HEK293T (cell line): ENCODE measurements around the gene LAMC2.

ENCODE experiments used
- CTCF ChIA-PET: fragments of 350-600 bp; formaldehyde crosslinking; extraction: SDS; loops from one replicate; lab custom pipeline; 2021; ENCODE audit warnings: antibody characterized with exemption, inconsistent platforms; lab: Yijun Ruan, JAX
- POLR2A ChIA-PET: fragments of 350-600 bp; formaldehyde crosslinking; extraction: SDS; loops from one replicate; lab custom pipeline; 2020; ENCODE audit warnings: antibody characterized with exemption, inconsistent platforms; lab: Yijun Ruan, JAX
- DNase-seq: peaks from one replicate; pipeline ENCODE4 v3.0.0; 2012; ENCODE audit warnings: mixed read lengths; ENCODE audit errors: extremely low spot score
- ARNT ChIP-seq: fragments of 450-650 bp; IDR thresholded peaks from 2 replicates; pipeline ENCODE4 v1.6.1; 2017; ENCODE audit warnings: mild to moderate bottlenecking
- BHLHE40 ChIP-seq: fragments of 450-650 bp; IDR thresholded peaks from 2 replicates; pipeline ENCODE4 v1.6.1; 2016; ENCODE audit warnings: mild to moderate bottlenecking, moderate library complexity, borderline replicate concordance
- CTBP1 ChIP-seq: fragments of 450-650 bp; IDR thresholded peaks from 2 replicates; pipeline ENCODE4 v1.6.1; 2016; ENCODE audit warnings: borderline replicate concordance
- ELF4 ChIP-seq: fragments of 450-650 bp; IDR thresholded peaks from 2 replicates; pipeline ENCODE4 v1.6.1; 2017; ENCODE audit warnings: antibody characterized with exemption
- FOXA1 ChIP-seq: fragments of 450-650 bp; IDR thresholded peaks from 2 replicates; pipeline ENCODE4 v1.6.1; 2016; ENCODE audit warnings: mild to moderate bottlenecking
- FOXK2 ChIP-seq: fragments of 450-650 bp; IDR thresholded peaks from 2 replicates; pipeline ENCODE4 v1.6.1; 2016; ENCODE audit warnings: mild to moderate bottlenecking
- FOXM1 ChIP-seq: fragments of 450-650 bp; IDR thresholded peaks from 2 replicates; pipeline ENCODE4 v1.6.1; 2017; ENCODE audit warnings: mild to moderate bottlenecking, borderline replicate concordance
- HDGF ChIP-seq: fragments of 450-650 bp; IDR thresholded peaks from 2 replicates; pipeline ENCODE4 v1.6.1; 2017; ENCODE audit warnings: antibody characterized with exemption, borderline replicate concordance
- L3MBTL2 ChIP-seq: fragments of 450-650 bp; conservative IDR thresholded peaks from 2 replicates; pipeline ENCODE4 v1.6.1; 2016; ENCODE audit warnings: mild to moderate bottlenecking
- LEF1 ChIP-seq: fragments of 450-650 bp; IDR thresholded peaks from 2 replicates; pipeline ENCODE4 v1.6.1; 2017; ENCODE audit warnings: mild to moderate bottlenecking, borderline replicate concordance
- NFRKB ChIP-seq: fragments of 450-650 bp; IDR thresholded peaks from 2 replicates; pipeline ENCODE4 v1.6.1; 2016; ENCODE audit warnings: mild to moderate bottlenecking, moderate library complexity
- SP1 ChIP-seq: fragments of 450-650 bp; IDR thresholded peaks from 2 replicates; pipeline ENCODE4 v1.6.1; 2017
- SUZ12 ChIP-seq: fragments of 450-650 bp; IDR thresholded peaks from 2 replicates; pipeline ENCODE4 v1.6.1; 2016; ENCODE audit warnings: mild to moderate bottlenecking
- TARDBP ChIP-seq: fragments of 450-650 bp; IDR thresholded peaks from 2 replicates; pipeline ENCODE4 v1.6.1; 2016
- ZNF384 ChIP-seq: fragments of 450-650 bp; IDR thresholded peaks from 2 replicates; pipeline ENCODE4 v1.6.1; 2016
- TF ChIP-seq, protein P1 (sequence below): fragments of 450-650 bp; IDR thresholded peaks from 2 replicates; pipeline ENCODE4 v1.6.1; 2016

Gene LAMC2

DNA sequence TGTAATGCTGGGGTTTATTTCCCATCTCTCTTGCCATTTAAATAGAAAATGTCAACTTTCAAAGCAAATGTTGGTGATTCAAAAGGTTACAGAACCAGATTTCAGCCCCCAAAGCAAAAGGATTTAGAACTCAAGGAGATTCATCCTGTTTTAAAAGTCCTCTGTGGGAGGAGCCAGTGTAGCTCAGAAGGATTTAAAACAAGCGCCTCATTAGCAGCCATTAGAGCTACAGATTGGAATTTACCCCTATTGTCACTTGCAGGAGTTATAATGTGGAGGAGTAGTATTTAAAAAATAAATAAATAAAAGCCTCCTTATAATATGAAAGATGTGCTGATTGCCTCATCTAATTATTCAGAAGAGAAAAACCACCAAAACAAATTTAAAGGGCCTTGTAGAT, 107.8 kb downstream of the LAMC2 start:
- POLR2A ChIA-PET: no interaction called here
- TF ChIP-seq LEF1: no peak
- TF ChIP-seq SP1: no peak
- TF ChIP-seq, protein P1, sequence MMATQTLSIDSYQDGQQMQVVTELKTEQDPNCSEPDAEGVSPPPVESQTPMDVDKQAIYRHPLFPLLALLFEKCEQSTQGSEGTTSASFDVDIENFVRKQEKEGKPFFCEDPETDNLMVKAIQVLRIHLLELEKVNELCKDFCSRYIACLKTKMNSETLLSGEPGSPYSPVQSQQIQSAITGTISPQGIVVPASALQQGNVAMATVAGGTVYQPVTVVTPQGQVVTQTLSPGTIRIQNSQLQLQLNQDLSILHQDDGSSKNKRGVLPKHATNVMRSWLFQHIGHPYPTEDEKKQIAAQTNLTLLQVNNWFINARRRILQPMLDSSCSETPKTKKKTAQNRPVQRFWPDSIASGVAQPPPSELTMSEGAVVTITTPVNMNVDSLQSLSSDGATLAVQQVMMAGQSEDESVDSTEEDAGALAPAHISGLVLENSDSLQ: no peak
- TF ChIP-seq BHLHE40: no peak
- no peak for TF ChIP-seq HDGF
- TF ChIP-seq TARDBP: no peak
- TF ChIP-seq FOXK2: no peak
- TF ChIP-seq L3MBTL2: no peak
- TF ChIP-seq SUZ12: no peak
- TF ChIP-seq ZNF384: no peak
- no peak for TF ChIP-seq FOXA1
- no peak for TF ChIP-seq CTBP1
- no peak for TF ChIP-seq FOXM1
- TF ChIP-seq NFRKB: no peak
- no peak for TF ChIP-seq ARNT
- TF ChIP-seq ELF4: no peak
- no peak for DNase-seq
- CTCF ChIA-PET: interaction anchor here (0.6 kb wide), 1 partner anchor 59 kb away, joined by 3 read pairs; no protein-coding TSS in a partner anchor
